Fibroblast of lung (primary cell): ENCODE data around the gene HAUS5. TPM values are rescaled to one million over a fixed set of nuclear protein-coding genes. Genes with fewer than 3 reads are reported as not detected.

Source experiments
- DNase-seq, 2 donors: peaks; one replicate each; pipeline versions ENCODE4 v3.0.0 to v3.0.0-alpha.2; 2010; ENCODE audit warnings: low read depth in 2 of 2
- H2AFZ ChIP-seq: 2 replicates; pipeline ENCODE4 v1.5.1; 2012; ENCODE audit warnings: low read length, control low read depth, inconsistent platforms
- H3K27ac ChIP-seq: 2 replicates; pipeline ENCODE4 v1.5.1; 2011; ENCODE audit warnings: low read length, control low read depth; ENCODE audit not compliant: insufficient read depth
- H3K27me3 ChIP-seq: 2 replicates; pipeline ENCODE4 v1.5.1; 2011; ENCODE audit warnings: mild to moderate bottlenecking, low read length; ENCODE audit not compliant: control insufficient read depth, insufficient read depth
- H3K36me3 ChIP-seq: 2 replicates; pipeline ENCODE4 v1.5.1; 2011; ENCODE audit warnings: low read length; ENCODE audit not compliant: control insufficient read depth, insufficient read depth
- H3K4me1 ChIP-seq: 2 replicates; pipeline ENCODE4 v1.5.1; 2011; ENCODE audit warnings: low read length; ENCODE audit not compliant: control insufficient read depth, insufficient read depth; ENCODE audit errors: extremely low read depth
- H3K4me2 ChIP-seq: 2 replicates; pipeline ENCODE4 v1.5.1; 2011; ENCODE audit warnings: low read length, control low read depth; ENCODE audit not compliant: insufficient read depth; ENCODE audit errors: extremely low read depth
- H3K4me3 ChIP-seq, 4 experiments: fragments of 200-600 bp in 1 of 4; sonication (generic) in 1 of 4; replicated peaks in 1 of 4; 2 replicates each; pipeline ENCODE4 v1.5.1; 2011 to 2016; ENCODE audit warnings: low read length in 4 of 4, low read depth in 3 of 4, mild to moderate bottlenecking in 3 of 4, control low read depth in 2 of 4, inconsistent platforms in 1 of 4, mixed read lengths in 1 of 4; ENCODE audit not compliant: insufficient read depth in 1 of 4; ENCODE audit errors: control extremely low read depth in 1 of 4
- H3K79me2 ChIP-seq: 2 replicates; pipeline ENCODE4 v1.5.1; 2012; ENCODE audit warnings: mild to moderate bottlenecking, low read length, inconsistent platforms; ENCODE audit not compliant: control insufficient read depth, insufficient read depth
- H3K9ac ChIP-seq: 2 replicates; pipeline ENCODE4 v1.5.1; 2011; ENCODE audit warnings: mild to moderate bottlenecking, low read length, control low read depth; ENCODE audit not compliant: insufficient read depth
- H3K9me3 ChIP-seq: 2 replicates; pipeline ENCODE4 v1.5.1; 2012; ENCODE audit warnings: low read depth, low read length; ENCODE audit not compliant: control insufficient read depth, insufficient read depth
- H4K20me1 ChIP-seq: 2 replicates; pipeline ENCODE4 v1.5.1; 2011; ENCODE audit warnings: low read length; ENCODE audit not compliant: control insufficient read depth, insufficient read depth; ENCODE audit errors: extremely low read depth
- EZH2 ChIP-seq: IDR thresholded peaks from 2 replicates; pipeline ENCODE4 v1.5.1; 2012; ENCODE audit warnings: low read length, control low read depth, mild to moderate bottlenecking; ENCODE audit errors: missing control alignments
- polyA plus RNA-seq, 2 donors: library from polyadenylated mRNA; depleted of rRNA in 1 of 2; stranded (reverse) in 1 of 2; unstranded in 1 of 2; fragments of >200 nt; gene quantifications; 2 replicates each; pipeline ENCODE4 v1.2.1, GENCODE V29; 2011 to 2012; ENCODE audit warnings: missing spikeins in 1 of 2
- total RNA-seq: library from RNA; depleted of rRNA; stranded (reverse); fragments of >200 nt; gene quantifications from 2 replicates; pipeline ENCODE4 v1.2.1, GENCODE V29; 2014
- TF ChIP-seq, protein P1 (sequence below), 2 donors: IDR thresholded peaks in 1 of 2; conservative IDR thresholded peaks in 1 of 2; 1 replicate in 1 of 2; 2 replicates in 1 of 2; pipeline ENCODE4 v1.5.1; 2011 to 2012; ENCODE audit warnings: low read length in 2 of 2, control low read depth in 1 of 2, inconsistent platforms in 1 of 2, low read depth in 1 of 2, mild to moderate bottlenecking in 1 of 2

HAUS5 gene
- total and polyA plus RNA-seq, 2 donors (not counting 1 experiment from before 2014, with no cell fraction given): 2.5 to 4.0 TPM

DNA sequence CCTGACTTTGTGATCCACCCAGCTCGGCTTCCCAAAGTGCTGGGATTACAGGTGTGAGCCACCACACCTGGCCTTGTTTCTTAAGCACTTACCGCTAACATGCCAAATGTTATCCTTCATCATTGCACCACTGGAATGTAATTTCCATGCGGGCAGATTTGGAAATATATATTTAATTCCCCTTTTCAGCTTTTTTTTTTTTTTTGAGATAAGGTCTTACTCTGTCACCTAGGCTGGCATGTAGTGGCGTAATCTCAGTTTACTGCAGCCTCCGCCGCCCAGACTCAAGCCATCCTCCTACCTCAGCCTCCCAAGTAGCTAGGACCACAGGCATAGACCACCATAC is 49.4 kb downstream of the HAUS5 start:
- TF ChIP-seq, protein P1, sequence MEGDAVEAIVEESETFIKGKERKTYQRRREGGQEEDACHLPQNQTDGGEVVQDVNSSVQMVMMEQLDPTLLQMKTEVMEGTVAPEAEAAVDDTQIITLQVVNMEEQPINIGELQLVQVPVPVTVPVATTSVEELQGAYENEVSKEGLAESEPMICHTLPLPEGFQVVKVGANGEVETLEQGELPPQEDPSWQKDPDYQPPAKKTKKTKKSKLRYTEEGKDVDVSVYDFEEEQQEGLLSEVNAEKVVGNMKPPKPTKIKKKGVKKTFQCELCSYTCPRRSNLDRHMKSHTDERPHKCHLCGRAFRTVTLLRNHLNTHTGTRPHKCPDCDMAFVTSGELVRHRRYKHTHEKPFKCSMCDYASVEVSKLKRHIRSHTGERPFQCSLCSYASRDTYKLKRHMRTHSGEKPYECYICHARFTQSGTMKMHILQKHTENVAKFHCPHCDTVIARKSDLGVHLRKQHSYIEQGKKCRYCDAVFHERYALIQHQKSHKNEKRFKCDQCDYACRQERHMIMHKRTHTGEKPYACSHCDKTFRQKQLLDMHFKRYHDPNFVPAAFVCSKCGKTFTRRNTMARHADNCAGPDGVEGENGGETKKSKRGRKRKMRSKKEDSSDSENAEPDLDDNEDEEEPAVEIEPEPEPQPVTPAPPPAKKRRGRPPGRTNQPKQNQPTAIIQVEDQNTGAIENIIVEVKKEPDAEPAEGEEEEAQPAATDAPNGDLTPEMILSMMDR (conservative IDR thresholded peaks at IDR 0.05 in 1 of 2, IDR thresholded peaks at IDR 0.05 in 1 of 2; ENCODE audit: low read depth in 1 of 2, low read length in 2 of 2): no peak
- TF ChIP-seq EZH2: no peak
- no peaks in the 10 kb centered on the region for H3K4me1 ChIP-seq
- no peak overlapping the region for H3K4me2 ChIP-seq
- no peak overlapping the region for H3K4me3 ChIP-seq
- no peaks in the 10 kb centered on the region for H4K20me1 ChIP-seq
- no peaks in the 10 kb centered on the region for H3K9me3 ChIP-seq
- no peak overlapping the region for H3K9ac ChIP-seq
- no peaks in the 10 kb centered on the region for H3K79me2 ChIP-seq
- peaks cover 6% of the 10 kb centered on the region for H3K36me3 ChIP-seq
- no peak overlapping the region for H2AFZ ChIP-seq
- no peaks in the 10 kb centered on the region for H3K27me3 ChIP-seq
- DNase-seq: no peak
- no peak overlapping the region for H3K27ac ChIP-seq

DNA sequence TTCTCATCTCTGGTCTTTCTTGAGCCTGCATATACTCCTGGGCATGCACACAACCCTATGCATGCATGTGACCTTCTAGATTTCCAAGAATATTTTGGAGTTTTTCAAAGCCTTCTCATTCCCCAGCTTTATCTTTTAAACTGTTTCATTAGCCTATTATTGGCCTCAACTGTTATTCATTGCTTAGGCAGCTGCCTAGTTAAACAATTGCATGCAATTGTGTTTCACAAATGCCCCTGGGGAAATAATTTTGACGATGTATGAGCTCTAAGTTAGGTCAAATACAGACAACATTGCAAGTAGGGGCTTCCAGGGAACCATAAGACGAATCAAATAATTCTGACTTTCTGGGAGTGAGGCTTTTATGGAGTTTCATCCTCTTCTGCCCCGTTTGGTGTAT is 51.4 kb downstream of the HAUS5 start:
- TF ChIP-seq, protein P1 (conservative IDR thresholded peaks at IDR 0.05 in 1 of 2, IDR thresholded peaks at IDR 0.05 in 1 of 2; ENCODE audit: low read depth in 1 of 2, low read length in 2 of 2): no peak
- no peak for TF ChIP-seq EZH2
- no peak for DNase-seq
- H4K20me1 ChIP-seq: no peaks in the 10 kb centered on the region

DNA sequence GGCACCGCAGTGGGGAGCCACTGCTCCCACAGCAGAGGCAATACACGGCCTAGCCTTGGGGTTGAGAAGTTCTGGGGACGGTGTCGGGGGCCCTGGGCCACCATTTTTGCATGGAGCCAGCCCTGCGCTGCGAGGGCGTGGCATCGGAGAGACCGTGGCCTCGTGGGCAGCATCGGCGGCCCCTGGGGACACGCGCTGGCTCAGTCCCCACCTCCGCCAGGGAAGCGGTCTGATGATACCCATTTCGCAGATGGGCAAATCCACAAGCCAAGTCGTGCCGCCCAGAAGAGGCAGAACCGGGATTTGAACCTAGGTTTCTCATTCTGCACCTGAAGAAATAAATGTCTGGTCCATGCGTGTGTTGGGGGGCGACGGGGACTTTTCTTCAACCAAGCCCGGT is 52.6 kb downstream of the HAUS5 start:
- Histone ChIP-seq H3K27me3 (no peaks in the 10 kb centered on the region), H3K4me2 (no peak overlapping the region)
- TF ChIP-seq EZH2: no peak
- TF ChIP-seq, protein P1 (conservative IDR thresholded peaks at IDR 0.05 in 1 of 2, IDR thresholded peaks at IDR 0.05 in 1 of 2; ENCODE audit: low read depth in 1 of 2, low read length in 2 of 2): no peak

More for the DNA sequence above, 51.4 kb downstream of the HAUS5 start:
- no peaks in the 10 kb centered on the region for H3K9me3 ChIP-seq
- H3K4me2 ChIP-seq: no peak overlapping the region
- peaks cover 2% of the 10 kb centered on the region for H3K36me3 ChIP-seq
- no peak overlapping the region for H3K4me3 ChIP-seq
- H3K9ac ChIP-seq: no peak overlapping the region
- H3K27me3 ChIP-seq: no peaks in the 10 kb centered on the region
- no peaks in the 10 kb centered on the region for H3K79me2 ChIP-seq
- no peak overlapping the region for H3K27ac ChIP-seq
- no peak overlapping the region for H2AFZ ChIP-seq
- no peaks in the 10 kb centered on the region for H3K4me1 ChIP-seq

More for the DNA sequence above, 52.6 kb downstream of the HAUS5 start:
- Histone ChIP-seq H3K9ac (no peak overlapping the region), H3K9me3 (no peaks in the 10 kb centered on the region), H3K27ac (no peak overlapping the region), H3K4me1 (no peaks in the 10 kb centered on the region), H4K20me1 (no peaks in the 10 kb centered on the region), H3K4me3 (no peak overlapping the region), H3K79me2 (no peaks in the 10 kb centered on the region), H3K36me3 (no peaks in the 10 kb centered on the region), H2AFZ (no peak overlapping the region)
- no peak for DNase-seq
